WTC11 (cell line): Measurements from ENCODE around the gene HTN1.

Experiments used
- CTCF ChIP-seq: fragments of 200-600 bp; IDR thresholded peaks from 2 replicates; pipeline ENCODE4 v1.8.0; 2022; ENCODE audit warnings: antibody characterized with exemption
- FOXP4 ChIP-seq: sonication (generic); formaldehyde crosslinking; IDR thresholded peaks from 2 replicates; pipeline ENCODE4 v1.8.0; 2022; ENCODE audit warnings: mild to moderate bottlenecking, missing genetic modification reagents
- HMGXB4 ChIP-seq: sonication (generic); formaldehyde crosslinking; IDR thresholded peaks from 2 replicates; pipeline ENCODE4 v1.8.1; 2023; ENCODE audit warnings: mild to moderate bottlenecking, moderate library complexity, missing genetic modification reagents
- MAX ChIP-seq: sonication (generic); formaldehyde crosslinking; IDR thresholded peaks from 2 replicates; pipeline ENCODE4 v1.8.0; 2022; ENCODE audit warnings: mild to moderate bottlenecking, missing genetic modification reagents
- MXD4 ChIP-seq: fragments of 250-450 bp; sonication (Bioruptor Pico); IDR thresholded peaks from 2 replicates; pipeline ENCODE4 v1.8.0; 2021; ENCODE audit warnings: mild to moderate bottlenecking, moderate library complexity, borderline replicate concordance

- TF ChIP-seq CTCF, result no peak
- no peak for TF ChIP-seq HMGXB4 (CRISPR knock-in tag)
- no peak for TF ChIP-seq FOXP4 (CRISPR knock-in tag)
- no peak for TF ChIP-seq MAX (CRISPR knock-in tag)
- no peak for TF ChIP-seq MXD4 (CRISPR knock-in tag)
Measured at GRCh38 chr4:70027011-70027410, 23.2 kb upstream of the HTN1 start.
